IMR-90 (cell line): ENCODE data around the gene RANBP9. TPM values are rescaled to one million over a fixed set of nuclear protein-coding genes. Genes with fewer than 3 reads are reported as not detected.
A peak's percentile ranks its signal among the peaks of the same experiment; 100 is the strongest.

Experiments used
- ATAC-seq: fragments of 200-7000 bp; cut with Tn5 transposase; 2 replicates; pipeline ENCODE4 v1.9.1; 2020; ENCODE audit warnings: low read depth, mild to moderate bottlenecking, moderate library complexity
- BruUV-seq: library from RNA; stranded (reverse); fragments of 400-500 nt; replicated peaks from 2 replicates; lab custom pipeline; 2021; lab: Mats Ljungman, UMichigan
- CTCF ChIA-PET: fragments of 300-600 bp; formaldehyde crosslinking; extraction: SDS; loops from one replicate; lab custom pipeline; 2021; ENCODE audit warnings: antibody characterized with exemption; lab: Yijun Ruan, JAX
- POLR2A ChIA-PET: fragments of 300-600 bp; sonication (Branson Sonifier 250); formaldehyde crosslinking; loops from one replicate; lab custom pipeline; 2022; ENCODE audit warnings: antibody characterized with exemption; ENCODE audit not compliant: unreplicated experiment; lab: Charles Lee
- DNase-seq: peaks from one replicate; pipeline ENCODE4 v3.0.0; 2013
- H2AFZ ChIP-seq: replicated peaks from 2 replicates; pipeline ENCODE3; 2013; ENCODE audit warnings: low read length, mild to moderate bottlenecking; ENCODE audit not compliant: poor library complexity
- H2AK5ac ChIP-seq: 2 replicates; pipeline ENCODE4 v1.6.1; 2013; ENCODE audit warnings: low read depth, low read length, inconsistent platforms
- H2AK9ac ChIP-seq: replicated peaks from 2 replicates; pipeline ENCODE3; 2013; ENCODE audit warnings: mild to moderate bottlenecking, low read depth, low read length, moderate library complexity; ENCODE audit not compliant: poor library complexity
- H2BK120ac ChIP-seq: 2 replicates; pipeline ENCODE4 v1.6.1; 2013; ENCODE audit warnings: low read depth, low read length, inconsistent platforms
- H2BK15ac ChIP-seq: 3 replicates; pipeline ENCODE4 v1.6.1; 2013; ENCODE audit warnings: low read depth, low read length, inconsistent platforms
- H2BK20ac ChIP-seq: 2 replicates; pipeline ENCODE4 v1.6.1; 2013; ENCODE audit warnings: low read depth, mild to moderate bottlenecking, inconsistent platforms, low read length, moderate library complexity
- H2BK5ac ChIP-seq: 2 replicates; pipeline ENCODE4 v1.6.1; 2013; ENCODE audit warnings: mild to moderate bottlenecking, low read depth, low read length, inconsistent platforms; ENCODE audit not compliant: poor library complexity, severe bottlenecking
- H3K14ac ChIP-seq: replicated peaks from 2 replicates; pipeline ENCODE4 v1.6.1; 2013; ENCODE audit warnings: low read depth, low read length, inconsistent platforms
- H3K18ac ChIP-seq: 2 replicates; pipeline ENCODE4 v1.6.1; 2013; ENCODE audit warnings: low read depth, low read length, control low read depth
- H3K23ac ChIP-seq: 2 replicates; pipeline ENCODE4 v1.6.1; 2013; ENCODE audit warnings: low read depth, low read length, inconsistent platforms
- H3K27ac ChIP-seq: 2 replicates; pipeline ENCODE4 v1.5.1; 2013; ENCODE audit warnings: mild to moderate bottlenecking, control low read depth, low read length; ENCODE audit not compliant: insufficient read depth
- H3K27me3 ChIP-seq: 2 replicates; pipeline ENCODE4 v1.6.1; 2013; ENCODE audit warnings: low read length; ENCODE audit not compliant: control insufficient read depth, insufficient read depth
- H3K36me3 ChIP-seq: 2 replicates; pipeline ENCODE4 v1.6.1; 2013; ENCODE audit warnings: low read length, mixed read lengths; ENCODE audit not compliant: control insufficient read depth, insufficient read depth
- H3K4ac ChIP-seq: 2 replicates; pipeline ENCODE4 v1.6.1; 2013; ENCODE audit warnings: low read depth, low read length, inconsistent platforms
- H3K4me1 ChIP-seq: 2 replicates; pipeline ENCODE4 v1.6.1; 2013; ENCODE audit warnings: low read length, mixed read lengths; ENCODE audit not compliant: control insufficient read depth, insufficient read depth
- H3K4me2 ChIP-seq: 2 replicates; pipeline ENCODE4 v1.6.1; 2013; ENCODE audit warnings: low read depth, mild to moderate bottlenecking, control low read depth, low read length, moderate library complexity
- H3K4me3 ChIP-seq: 2 replicates; pipeline ENCODE4 v1.5.1; 2013; ENCODE audit warnings: low read depth, mild to moderate bottlenecking, control low read depth, low read length, moderate library complexity; ENCODE audit not compliant: insufficient read depth
- H3K56ac ChIP-seq: 2 replicates; pipeline ENCODE4 v1.6.1; 2013; ENCODE audit warnings: low read length, inconsistent platforms; ENCODE audit not compliant: insufficient read depth; ENCODE audit errors: extremely low read depth
- H3K79me1 ChIP-seq, 2 experiments: 2 replicates each; pipeline ENCODE4 v1.6.1; 2013; ENCODE audit warnings: low read length in 2 of 2, inconsistent platforms in 1 of 2, low read depth in 1 of 2
- H3K9ac ChIP-seq: 2 replicates; pipeline ENCODE4 v1.6.1; 2013; ENCODE audit warnings: low read depth, low read length, control low read depth
- H3K9me1 ChIP-seq: 2 replicates; pipeline ENCODE4 v1.6.1; 2013; ENCODE audit warnings: low read length, inconsistent platforms; ENCODE audit not compliant: insufficient read depth
- H3K9me3 ChIP-seq: 2 replicates; pipeline ENCODE4 v1.6.1; 2013; ENCODE audit warnings: low read length; ENCODE audit not compliant: control insufficient read depth, insufficient read depth
- H4K20me1 ChIP-seq: 2 replicates; pipeline ENCODE4 v1.6.1; 2013; ENCODE audit warnings: low read length, inconsistent platforms; ENCODE audit not compliant: insufficient read depth
- H4K5ac ChIP-seq: 2 replicates; pipeline ENCODE4 v1.6.1; 2013; ENCODE audit warnings: mild to moderate bottlenecking, low read depth, low read length, control low read depth
- H4K8ac ChIP-seq, 2 experiments: 2 replicates each; pipeline ENCODE4 v1.6.1; 2013; ENCODE audit warnings: low read depth in 2 of 2, low read length in 2 of 2, control low read depth in 1 of 2, inconsistent platforms in 1 of 2
- H4K91ac ChIP-seq: 2 replicates; pipeline ENCODE4 v1.6.1; 2013; ENCODE audit warnings: low read depth, low read length, inconsistent platforms; ENCODE audit not compliant: insufficient read depth
- CHD1 ChIP-seq: IDR thresholded peaks from 2 replicates; pipeline ENCODE4 v1.6.1; 2012; ENCODE audit warnings: low read depth, low read length, improper control_type of control experiment
- POLR2A ChIP-seq: IDR thresholded peaks from 2 replicates; pipeline ENCODE4 v1.6.1; 2012; ENCODE audit warnings: mild to moderate bottlenecking, low read depth, low read length
- RFX5 ChIP-seq: IDR thresholded peaks from 2 replicates; pipeline ENCODE4 v1.8.0; 2012; ENCODE audit warnings: low read depth, mild to moderate bottlenecking, low read length, moderate library complexity
- WGBS, 2 experiments: methylation state at CpG; one replicate each; pipeline versions ENCODE4 v1.1.5 to v1.1.7; 2013; ENCODE audit warnings: missing lambda C conversion rate in 2 of 2; ENCODE audit not compliant: insufficient read length in 1 of 2; ENCODE audit errors: extremely low coverage in 2 of 2; 5-methylcytosine and 5-hydroxymethylcytosine counted together
- dilution Hi-C: fragments of 300-500 bp; cut with HindIII; formaldehyde crosslinking; loops from one replicate; pipeline ENCODE4 v1.14.3; 2018; ENCODE audit warnings: low sequenced_read_pairs; ENCODE audit not compliant: unreplicated experiment
- in situ Hi-C: fragments of 300-500 bp; cut with MboI; formaldehyde crosslinking; loops from 3 replicates; pipeline ENCODE4 v1.14.3; 2019; ENCODE audit warnings: low sequenced_read_pairs, inconsistent platforms, mixed read lengths
- intact Hi-C: fragments of 100-400 bp; cut with micrococcal nuclease; formaldehyde crosslinking; loops from 2 replicates; pipeline ENCODE4 v1.10.0; 2022
- polyA plus RNA-seq, 3 experiments: library from polyadenylated mRNA; depleted of rRNA; stranded (reverse); fragments of >200 nt; gene quantifications; 2 replicates each; pipeline ENCODE4 v1.2.3, GENCODE V29; 2012; ENCODE audit warnings: low replicate concordance in 1 of 3
- total RNA-seq: library from RNA; depleted of rRNA; stranded (reverse); fragments of >200 nt; gene quantifications from 2 replicates; pipeline ENCODE4 v1.2.3, GENCODE V29; 2012
- TF ChIP-seq, protein P1 (sequence below): fragments of 150-350 bp; IDR thresholded peaks from 2 replicates; pipeline ENCODE4 v1.6.1; 2016; ENCODE audit warnings: low read depth, mild to moderate bottlenecking, low read length, moderate library complexity, borderline replicate concordance
- TF ChIP-seq, protein P2 (sequence below): fragments of 150-350 bp; IDR thresholded peaks from 2 replicates; pipeline ENCODE4 v1.6.1; 2017; ENCODE audit warnings: mild to moderate bottlenecking, antibody characterized with exemption, low read length, low read depth

The RANBP9 gene
- total and polyA plus RNA-seq, 2 of the 4 experiments (the other 2 are of a cell fraction): 17.7 to 27.8 TPM

DNA sequence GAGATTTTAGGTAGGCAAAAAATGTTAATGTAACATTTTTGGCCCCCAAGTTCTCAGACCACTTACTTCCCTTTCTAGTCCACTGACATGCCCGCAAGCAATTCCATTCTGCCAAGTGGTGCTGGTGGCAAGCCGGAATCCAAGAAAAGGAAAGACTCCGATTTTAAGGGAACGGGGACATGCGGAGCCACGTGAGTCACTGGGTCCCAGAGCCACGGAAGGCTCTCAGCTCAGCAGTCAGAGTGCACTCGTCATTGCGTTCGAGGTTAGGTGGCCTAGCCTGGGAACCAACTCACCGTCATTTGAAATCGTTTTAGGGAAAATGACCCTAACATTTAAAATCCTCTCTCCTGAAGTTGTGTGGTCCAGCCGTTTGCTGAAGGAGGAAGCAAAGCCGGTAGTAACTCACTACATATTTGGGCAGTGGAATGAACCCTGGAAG, 137.9 kb downstream of the RANBP9 start:
- no peaks in the 10 kb centered on the region for H4K20me1 ChIP-seq
- peak overlapping the region; percentile 43 to 90; a peak in 3 of 4 replicates for H4K8ac ChIP-seq
- no peaks in the 10 kb centered on the region; the same call in 1 of the 2 replicates for H3K4me1 ChIP-seq
- no peaks in the 10 kb centered on the region; the same call in 1 of the 2 replicates for H3K9me1 ChIP-seq
- H3K79me1 ChIP-seq: peaks cover 7 to 13% of the 10 kb centered on the region in 2 experiments
- peak overlapping the region; percentile 84; the same call in 1 of the 2 replicates for H3K14ac ChIP-seq
- no peaks in the 10 kb centered on the region for H3K9me3 ChIP-seq
- no peak overlapping the region for H2BK15ac ChIP-seq
- peak overlapping the region; percentile 64 for H3K4ac ChIP-seq
- TF ChIP-seq, protein P1, sequence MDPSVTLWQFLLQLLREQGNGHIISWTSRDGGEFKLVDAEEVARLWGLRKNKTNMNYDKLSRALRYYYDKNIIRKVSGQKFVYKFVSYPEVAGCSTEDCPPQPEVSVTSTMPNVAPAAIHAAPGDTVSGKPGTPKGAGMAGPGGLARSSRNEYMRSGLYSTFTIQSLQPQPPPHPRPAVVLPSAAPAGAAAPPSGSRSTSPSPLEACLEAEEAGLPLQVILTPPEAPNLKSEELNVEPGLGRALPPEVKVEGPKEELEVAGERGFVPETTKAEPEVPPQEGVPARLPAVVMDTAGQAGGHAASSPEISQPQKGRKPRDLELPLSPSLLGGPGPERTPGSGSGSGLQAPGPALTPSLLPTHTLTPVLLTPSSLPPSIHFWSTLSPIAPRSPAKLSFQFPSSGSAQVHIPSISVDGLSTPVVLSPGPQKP: no peak
- TF ChIP-seq, protein P2, sequence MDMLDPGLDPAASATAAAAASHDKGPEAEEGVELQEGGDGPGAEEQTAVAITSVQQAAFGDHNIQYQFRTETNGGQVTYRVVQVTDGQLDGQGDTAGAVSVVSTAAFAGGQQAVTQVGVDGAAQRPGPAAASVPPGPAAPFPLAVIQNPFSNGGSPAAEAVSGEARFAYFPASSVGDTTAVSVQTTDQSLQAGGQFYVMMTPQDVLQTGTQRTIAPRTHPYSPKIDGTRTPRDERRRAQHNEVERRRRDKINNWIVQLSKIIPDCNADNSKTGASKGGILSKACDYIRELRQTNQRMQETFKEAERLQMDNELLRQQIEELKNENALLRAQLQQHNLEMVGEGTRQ: peak; percentile 24; the same call in 1 of the 2 replicates
- TF ChIP-seq RFX5 (no peak), POLR2A (no peak), CHD1 (no peak)
- H3K4me3 ChIP-seq: peak overlapping the region; percentile 76
- DNase-seq: peak; percentile 46
- H2BK20ac ChIP-seq: no peak overlapping the region
- H4K91ac ChIP-seq: peak overlapping the region; percentile 50; the same call in 1 of the 2 replicates
- H3K4me2 ChIP-seq: peak overlapping the region; percentile 98
- dilution Hi-C loops: no loop called here
- ATAC-seq: no peak
- H4K5ac ChIP-seq: peak overlapping the region; percentile 89
- no TSS peak for BruUV-seq
- H2AK9ac ChIP-seq: peak overlapping the region; percentile 38
- 70% methylated on average over 2 of the region's 14 CpGs; no CpG with 5 or more reads in 1 of the 2 experiments for WGBS, 2 experiments
- intact Hi-C loops: loop anchor here (2.0 kb wide), 2 partner anchors 41 to 87 kb away; partner anchors contain the start of genes GFOD1 and NOL7
- peak overlapping the region; percentile 16; the same call in 1 of the 2 replicates for H2AK5ac ChIP-seq
- H2BK120ac ChIP-seq: 0 out of 2 replicates have a peak overlapping the region, but pooled peaks have one; percentile 1
- H2AFZ ChIP-seq: peak overlapping the region; percentile 95
- H3K56ac ChIP-seq: peak overlapping the region; percentile 58; the same call in 1 of the 2 replicates
- CTCF ChIA-PET: interaction anchor here (1.2 kb wide), 1 partner anchor 54 kb away, joined by 3 read pairs; no protein-coding TSS in a partner anchor
- H2BK5ac ChIP-seq: peak overlapping the region; percentile 11
- POLR2A ChIA-PET: interaction anchor here (1.5 kb wide), 1 partner anchor 245 kb away, joined by 5 read pairs; the partner anchor contains the start of gene TBC1D7
- in situ Hi-C loops: no loop called here
- peak overlapping the region; percentile 66 for H3K18ac ChIP-seq
- H3K9ac ChIP-seq: peak overlapping the region; percentile 92
- H3K23ac ChIP-seq: peak overlapping the region; percentile 68
- H3K27ac ChIP-seq: peak overlapping the region; percentile 28
- no peaks in the 10 kb centered on the region for H3K36me3 ChIP-seq
- H3K27me3 ChIP-seq: peaks cover 6% of the 10 kb centered on the region; the same call in 1 of the 2 replicates
